Loucy (cell line): ENCODE measurements around the gene CLCN6.

ENCODE experiments used
- CTCF ChIP-seq: fragments of 200-600 bp; sonication (generic); conservative IDR thresholded peaks from 2 replicates; pipeline ENCODE4 v1.5.1; 2014; ENCODE audit warnings: mild to moderate bottlenecking, antibody characterized with exemption, low read length
- EZH2phosphoT487 ChIP-seq: fragments of 200-600 bp; IDR thresholded peaks from 2 replicates; pipeline ENCODE4 v1.6.1; 2018; ENCODE audit warnings: antibody characterized with exemption, mild to moderate bottlenecking, moderate library complexity, borderline replicate concordance

DNA sequence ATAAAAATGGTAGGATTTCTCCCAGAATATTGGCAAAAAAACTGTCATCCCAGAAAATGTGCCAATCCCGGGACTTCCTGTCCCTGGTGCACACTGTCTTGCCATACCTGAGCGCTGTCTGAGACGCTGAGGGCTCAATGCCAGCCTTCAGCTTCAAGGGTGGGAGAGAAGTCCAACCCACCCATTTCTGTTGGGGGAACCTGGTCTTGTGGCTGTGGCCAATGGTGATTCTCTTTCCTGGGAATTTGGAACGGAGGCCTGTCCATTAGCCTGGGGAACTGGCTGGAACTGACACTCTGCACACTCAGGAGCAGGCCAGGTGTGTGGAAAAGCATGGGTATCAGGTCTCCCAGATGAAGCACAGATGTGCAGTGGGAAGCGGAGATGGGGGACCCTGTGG, 6.9 kb upstream of the CLCN6 start:
- TF ChIP-seq EZH2phosphoT487 (no peak), CTCF (no peak)
